Renal cortex interstitium (tissue), 11 donors: Measurements from ENCODE around the gene PTPRJ. TPM values are rescaled to one million over a fixed set of nuclear protein-coding genes. Genes with fewer than 3 reads are reported as not detected.
"Not testable (repeated sequence)": the region's sequence is repeated elsewhere in the genome, so short reads cannot be mapped to it uniquely, and the experiment has no call there.

Experiments
- DNase-seq, 11 donors: peaks; one replicate each; pipeline ENCODE4 v3.0.0-alpha.2; 2013; ENCODE audit warnings: low read depth in 9 of 11, low spot score in 4 of 11; ENCODE audit errors: extremely low read depth in 1 of 11
- polyA plus RNA-seq, 3 donors: library from polyadenylated mRNA; unstranded; fragments of 120-200 nt; gene quantifications; one replicate each; pipeline ENCODE4 v1.2.1, GENCODE V29; 2013; ENCODE audit not compliant: insufficient read length in 3 of 3

The PTPRJ gene
- polyA plus RNA-seq, 3 donors, result 23.3 to 24.5 (median 23.5) TPM

DNA sequence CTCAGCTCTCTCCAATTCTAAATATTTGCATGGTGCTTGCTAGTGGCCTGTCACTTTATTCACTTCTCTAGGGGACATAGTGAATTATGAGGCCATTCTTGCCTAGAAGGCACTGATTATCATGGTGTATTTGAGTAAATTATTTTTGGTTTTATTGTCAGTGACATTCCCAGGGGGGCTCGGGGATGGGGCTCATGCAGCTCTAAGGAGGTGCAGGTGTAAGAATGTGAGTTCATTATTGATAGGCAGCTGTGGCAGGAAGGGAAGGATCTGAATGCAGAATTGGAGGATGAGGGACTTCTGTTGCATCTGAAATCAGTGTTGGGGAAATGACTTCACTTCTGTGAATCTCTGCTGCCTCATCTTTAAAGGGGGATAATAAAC, 182.5 kb downstream of the PTPRJ start:
- DNase-seq, result no peak

DNA sequence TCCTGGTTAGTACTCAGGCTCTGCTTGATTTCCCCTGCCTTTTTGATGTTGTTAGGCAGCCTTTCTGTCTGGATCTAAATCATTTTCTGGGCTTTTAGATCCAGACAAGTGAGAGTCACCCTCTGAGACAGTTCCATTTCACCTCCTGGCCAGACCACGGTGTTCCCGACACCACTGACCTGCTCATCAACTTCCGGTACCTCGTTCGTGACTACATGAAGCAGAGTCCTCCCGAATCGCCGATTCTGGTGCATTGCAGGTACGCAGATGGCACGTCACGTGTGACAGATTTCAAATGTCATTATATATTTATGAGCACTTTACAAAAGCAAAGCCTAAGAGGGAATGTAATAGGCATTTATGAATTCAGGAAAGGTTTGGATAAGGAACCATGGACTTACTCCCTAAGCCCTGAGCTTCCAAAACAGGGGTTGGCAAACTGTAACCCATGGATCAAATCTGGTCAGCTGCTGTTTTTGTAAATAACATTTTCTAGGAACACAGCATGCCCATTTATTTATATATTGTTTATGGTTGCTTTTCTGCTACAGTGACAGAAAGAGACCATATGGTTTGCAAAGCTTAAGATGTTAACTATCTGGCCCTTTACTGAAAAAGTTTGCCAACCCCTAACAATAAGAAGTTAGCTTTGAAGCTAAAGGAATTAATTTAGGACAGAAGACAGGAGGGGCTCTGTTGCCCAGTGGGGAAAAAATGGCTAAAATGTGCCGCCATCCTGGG, 183.2 kb downstream of the PTPRJ start:
- no peak for DNase-seq

DNA sequence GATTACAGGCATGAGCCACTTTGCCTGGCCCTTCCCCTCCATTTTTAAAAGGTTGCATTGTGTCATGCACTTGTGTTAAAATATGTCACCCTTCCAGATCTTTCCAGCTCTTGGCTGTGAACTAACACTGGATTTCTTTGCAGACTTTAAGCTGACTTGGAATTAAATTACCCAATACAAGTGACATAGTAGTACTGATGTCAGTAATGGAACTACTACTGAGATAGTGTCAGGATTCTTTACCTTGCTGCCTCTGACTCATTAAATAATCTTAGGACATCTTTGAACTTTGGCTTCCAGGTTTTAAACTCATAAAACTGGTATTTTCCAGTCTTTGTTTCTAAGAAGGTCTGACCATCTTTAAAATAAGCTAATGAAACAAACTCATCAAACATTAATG, 184.5 kb downstream of the PTPRJ start:
- no peak for DNase-seq

DNA sequence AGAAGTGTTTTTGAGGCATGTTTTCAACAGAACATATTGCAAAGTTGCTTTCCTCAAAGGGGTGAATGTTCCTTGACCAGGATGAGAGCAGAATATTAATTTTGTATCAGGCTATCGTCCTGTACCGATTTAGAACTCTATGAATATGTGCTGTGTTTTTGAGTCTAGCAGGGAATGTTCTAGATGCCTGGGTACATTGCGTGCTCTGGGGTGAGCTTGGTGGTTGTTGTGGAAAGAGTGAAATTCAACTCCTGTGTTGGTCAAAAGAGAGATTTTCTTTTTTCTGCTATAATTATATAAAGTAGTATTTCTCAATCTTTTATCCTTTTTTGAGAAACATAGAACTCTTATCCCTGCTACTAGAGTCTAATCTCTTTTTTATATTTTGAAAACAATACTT, 185.1 kb downstream of the PTPRJ start:
- DNase-seq, result no peak

DNA sequence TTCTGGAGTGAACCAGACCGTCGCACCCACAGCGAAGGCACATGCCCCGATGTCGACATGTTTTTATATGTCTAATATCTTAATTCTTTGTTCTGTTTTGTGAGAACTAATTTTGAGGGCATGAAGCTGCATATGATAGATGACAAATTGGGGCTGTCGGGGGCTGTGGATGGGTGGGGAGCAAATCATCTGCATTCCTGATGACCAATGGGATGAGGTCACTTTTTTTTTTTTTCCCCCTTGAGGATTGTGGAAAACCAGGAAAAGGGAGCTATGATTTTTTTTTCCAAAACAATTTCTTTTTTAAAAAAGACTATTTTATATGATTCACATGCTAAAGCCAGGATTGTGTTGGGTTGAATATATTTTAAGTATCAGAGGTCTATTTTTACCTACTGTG, 187.0 kb downstream of the PTPRJ start:
- no peak for DNase-seq

DNA sequence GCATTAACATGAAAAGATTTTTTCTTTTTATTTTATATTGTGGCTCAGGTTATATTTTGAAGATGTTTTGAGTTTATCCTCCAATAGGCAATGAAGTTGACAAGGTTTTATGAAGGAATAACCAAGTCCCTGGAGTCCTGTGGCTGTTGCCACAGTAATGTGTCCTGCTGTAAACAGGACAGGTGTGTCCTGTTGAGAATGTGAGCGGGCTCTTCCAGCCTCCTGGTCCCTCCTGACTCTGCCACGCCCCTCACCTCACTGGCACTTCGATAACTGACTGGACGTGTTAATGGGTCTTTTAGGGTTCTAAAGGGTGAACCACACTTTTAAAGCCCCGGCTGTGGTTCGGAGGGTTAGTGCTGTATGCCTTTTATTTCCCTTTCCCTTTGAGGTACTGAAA, 188.5 kb downstream of the PTPRJ start:
- no peak for DNase-seq

DNA sequence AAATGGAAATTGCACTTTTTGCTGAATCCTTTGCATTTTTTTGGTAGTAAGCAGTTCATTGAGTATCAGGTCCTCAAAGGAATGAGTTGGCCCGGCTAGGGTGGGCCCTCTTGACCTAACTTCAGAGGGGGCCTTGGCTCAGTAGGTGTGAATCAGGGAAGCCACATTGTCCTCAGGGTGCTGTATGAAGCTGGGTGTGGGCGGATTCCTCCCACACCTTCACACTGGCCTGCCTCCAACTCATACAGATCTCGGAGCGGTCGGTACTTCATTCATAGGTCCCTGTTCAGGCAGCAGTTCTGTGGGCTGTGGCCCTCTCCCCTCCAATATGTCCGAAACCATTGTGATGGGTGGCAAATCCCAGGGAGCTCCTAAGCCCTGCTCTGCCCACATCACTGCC, 188.9 kb downstream of the PTPRJ start:
- DNase-seq, result no peak

DNA sequence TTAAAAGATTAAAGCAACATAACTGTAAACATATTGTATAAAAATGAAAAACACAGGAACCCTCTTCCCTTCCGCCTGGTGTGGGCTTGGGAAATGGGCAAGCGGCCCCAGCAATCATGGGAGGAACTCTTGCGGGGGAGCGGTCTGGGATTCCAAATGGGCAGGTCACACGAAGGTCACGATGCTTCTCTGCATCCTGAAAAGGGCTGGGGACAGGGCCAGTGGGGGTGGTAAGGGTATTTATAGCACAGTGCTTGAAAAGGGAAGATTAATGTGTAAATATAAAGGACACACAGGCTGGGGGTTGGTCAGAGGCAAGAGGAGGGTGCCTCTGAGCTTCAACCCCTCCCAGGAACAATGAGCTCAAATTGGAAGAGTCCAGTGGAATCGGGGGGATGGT, 189.4 kb downstream of the PTPRJ start:
- peak in 1 of 11 donors; percentile 24 for DNase-seq

DNA sequence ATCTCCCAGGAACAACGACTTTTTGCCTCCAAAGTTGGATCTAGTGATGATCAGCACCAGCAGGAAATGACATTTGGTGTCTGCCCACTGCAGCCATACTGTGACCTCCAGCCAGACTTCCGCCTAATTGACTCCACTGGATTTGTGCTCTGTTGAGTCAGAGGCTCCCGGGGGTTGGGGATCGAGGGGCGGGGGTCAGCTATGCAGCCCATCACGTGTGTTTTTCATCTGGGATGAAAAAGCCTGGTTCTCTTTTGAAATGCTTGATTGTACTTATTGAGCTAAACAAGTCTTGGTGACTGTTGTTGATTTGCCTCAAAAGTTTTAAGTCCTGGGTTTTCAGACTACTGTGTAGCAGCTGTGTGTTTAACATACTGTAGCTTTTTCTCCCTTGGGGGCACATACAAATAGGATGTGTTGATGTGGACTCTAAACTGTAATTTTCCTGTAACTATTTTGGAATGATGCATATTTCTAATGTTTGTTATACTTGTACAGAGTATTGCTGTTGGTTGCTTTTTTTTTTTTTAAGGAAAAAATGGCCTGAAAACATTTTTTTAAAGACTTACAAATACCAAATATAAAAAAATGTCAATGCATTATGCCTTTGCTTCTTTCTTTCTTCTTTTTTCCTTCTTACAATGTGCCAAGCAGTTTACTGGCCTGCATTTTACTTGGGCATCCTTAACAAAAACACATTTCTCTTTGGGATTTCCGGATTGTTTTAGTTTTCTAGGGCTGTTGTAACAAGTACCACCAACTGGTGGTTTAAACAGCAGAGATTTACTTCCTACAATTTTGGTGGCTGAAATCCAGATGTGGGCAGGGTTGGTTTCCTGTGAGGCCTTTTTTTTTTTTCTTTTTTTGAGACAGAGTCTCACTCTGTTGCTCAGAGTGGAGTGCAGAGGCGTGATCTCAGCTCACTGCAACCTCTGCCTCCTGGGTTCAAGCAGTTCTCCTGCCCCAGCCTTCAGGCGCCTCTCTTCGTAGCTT, 190.2 kb downstream of the PTPRJ start:
- DNase-seq, result no peak

DNA sequence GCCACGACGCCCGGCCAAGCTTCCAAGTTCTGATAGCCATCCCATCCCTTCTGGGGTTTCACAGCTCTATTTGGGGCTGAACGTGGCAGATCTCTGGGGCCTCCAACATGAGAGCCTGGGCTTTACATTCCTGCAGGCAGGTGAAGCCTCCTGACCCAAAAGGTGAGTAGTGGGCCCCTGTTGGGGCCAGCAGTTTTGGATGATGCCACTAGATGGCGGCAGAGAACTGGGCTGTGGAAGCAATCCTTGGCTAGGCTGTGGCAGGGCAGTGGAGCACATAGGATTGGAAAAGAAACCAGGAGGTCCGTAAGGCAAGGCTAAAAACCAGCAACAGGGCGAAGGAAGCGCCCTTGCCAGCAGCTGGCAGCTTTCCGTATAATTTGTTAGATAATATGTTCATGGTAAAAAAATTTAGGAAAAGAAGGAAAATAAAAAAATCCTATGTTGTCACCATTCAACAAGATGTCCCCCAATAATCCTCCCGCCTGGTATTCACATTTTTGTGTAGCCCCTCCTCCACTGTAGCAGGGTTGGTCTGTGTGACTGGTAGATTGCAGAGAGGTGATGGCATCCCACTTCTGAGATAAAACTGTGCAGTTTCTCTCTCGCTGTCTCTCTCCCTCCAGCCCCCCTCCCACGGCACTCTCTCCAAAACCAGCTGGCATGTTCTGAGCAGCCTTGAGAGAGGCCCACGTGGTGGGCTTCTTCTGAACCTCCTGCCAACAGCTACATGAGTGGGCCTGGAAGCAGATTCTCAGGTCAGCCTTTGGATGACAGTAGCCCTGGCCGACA, 192.7 kb downstream of the PTPRJ start:
- peak in 7 of 11 donors; percentile 32 to 54 (median 48) for DNase-seq

DNA sequence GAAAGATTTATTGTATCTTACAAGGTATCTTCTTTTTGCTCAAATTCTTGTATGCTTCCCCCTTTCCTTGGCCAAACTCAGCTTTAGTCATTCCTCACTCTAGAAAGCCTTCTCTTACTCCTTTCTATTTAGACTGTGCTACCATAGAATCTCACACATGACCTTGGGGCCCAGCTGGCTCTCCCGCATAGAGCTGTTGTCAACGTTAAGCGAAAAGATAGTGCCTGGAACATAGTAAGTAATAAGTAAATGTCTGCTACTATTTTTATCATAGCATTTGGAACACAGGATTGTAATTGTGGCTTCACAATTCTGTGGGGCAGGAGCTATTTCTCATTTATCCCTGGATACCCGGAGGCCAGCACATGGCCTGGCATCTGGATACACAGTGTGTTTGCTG, 197.3 kb downstream of the PTPRJ start:
- no peak for DNase-seq

DNA sequence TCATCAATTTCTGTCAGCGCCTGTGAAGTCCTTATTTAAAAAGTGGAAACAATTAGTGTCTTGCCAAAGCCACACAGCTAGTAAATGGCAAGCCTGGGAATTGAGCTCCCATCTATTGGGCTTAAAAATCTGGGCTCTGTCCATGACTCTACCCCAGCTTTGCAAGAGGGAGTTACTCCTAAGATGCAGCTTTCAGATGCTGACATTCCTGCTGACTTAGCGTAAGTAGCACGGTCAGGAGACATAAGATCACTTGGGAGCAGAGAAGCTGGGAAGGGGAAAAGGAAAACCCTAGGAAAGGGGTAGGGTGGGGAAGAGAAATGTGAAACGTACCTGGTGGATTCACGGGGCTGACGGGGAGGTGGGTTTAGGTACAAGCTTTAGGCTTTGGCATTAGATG, 200.3 kb downstream of the PTPRJ start:
- no peak for DNase-seq

DNA sequence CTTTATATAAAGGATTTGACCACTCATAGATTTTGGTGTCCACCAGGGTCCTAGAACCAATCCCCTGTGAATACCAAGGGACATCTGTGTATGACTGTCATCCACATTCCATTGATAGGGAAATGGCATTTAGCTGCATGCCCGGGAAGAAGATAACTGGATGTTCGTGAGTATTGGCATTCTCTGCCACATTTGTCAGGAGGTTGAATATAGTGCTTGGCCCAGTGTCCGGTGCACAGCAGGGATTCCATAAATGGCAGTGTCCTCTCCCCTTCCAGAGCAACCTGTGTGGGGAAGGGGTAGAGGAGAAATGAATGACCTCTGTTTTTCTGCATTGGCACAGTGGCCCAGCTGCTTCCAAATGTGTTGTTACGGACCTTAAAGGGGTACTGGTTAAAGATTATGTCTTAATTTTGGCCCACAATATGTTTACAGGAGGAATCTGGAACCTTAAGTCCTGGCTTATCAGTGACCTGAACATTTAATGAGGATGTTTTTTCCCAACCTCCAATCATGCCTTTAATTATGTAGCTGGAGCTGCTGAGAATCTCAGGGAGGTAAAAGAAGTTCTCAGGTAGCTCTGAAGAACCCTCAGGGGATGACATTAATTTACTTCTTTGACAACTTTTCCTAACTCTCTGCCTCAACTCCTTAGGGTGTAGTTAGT, 202.6 kb downstream of the PTPRJ start:
- no peak for DNase-seq

DNA sequence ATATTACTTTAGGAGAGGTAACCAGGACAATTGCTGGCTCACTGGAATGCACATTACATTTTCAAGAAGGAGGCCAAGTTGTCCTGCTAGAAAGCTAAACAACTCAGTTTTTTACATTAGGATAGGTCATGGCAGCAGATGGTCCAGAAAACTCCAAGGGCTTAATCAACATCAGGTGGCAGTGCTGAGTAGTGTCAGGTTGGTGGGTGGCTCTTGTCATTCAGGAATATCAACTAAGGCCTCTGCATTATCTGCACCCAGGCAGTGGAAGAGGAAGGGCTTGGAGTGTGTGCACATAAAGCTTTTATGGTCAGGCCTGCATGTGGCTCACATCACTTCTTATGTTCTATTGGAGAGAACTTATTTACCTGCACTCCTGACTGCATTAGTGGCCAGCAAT, 204.1 kb downstream of the PTPRJ start:
- DNase-seq, result no peak

DNA sequence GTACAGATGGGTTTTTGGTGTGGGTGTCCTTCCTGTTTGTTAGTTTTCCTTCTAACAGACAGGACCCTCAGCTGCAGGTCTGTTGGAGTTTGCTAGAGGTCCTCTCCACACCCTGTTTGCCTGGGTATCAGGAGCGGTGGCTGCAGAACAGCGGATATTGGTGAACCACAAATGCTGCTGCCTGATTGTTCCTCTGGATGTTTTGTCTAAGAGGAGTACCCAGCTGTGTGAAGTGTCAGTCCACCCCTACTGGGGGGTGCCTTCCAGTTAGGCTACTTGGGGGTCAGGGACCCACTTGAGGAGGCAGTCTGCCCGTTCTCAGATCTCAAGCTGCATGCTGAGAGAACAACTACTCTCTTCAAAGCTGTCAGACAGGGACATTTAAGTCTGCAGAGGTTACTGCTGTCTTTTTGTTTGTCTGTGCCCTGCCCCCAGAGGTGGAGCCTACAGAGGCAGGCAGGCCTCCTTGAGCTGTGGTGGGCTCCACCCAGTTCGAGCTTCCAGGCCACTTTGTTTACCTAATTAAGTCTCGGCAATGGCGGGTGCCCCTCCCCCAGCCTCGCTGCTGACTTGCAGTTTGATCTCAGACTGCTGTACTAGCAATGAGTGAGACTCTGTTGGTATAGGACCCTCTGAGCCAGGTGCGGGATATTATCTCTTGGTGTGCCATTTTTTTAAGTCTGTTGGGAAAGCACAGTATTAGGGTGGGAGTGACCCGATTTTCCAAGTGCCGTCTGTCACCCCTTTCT, 210.7 kb downstream of the PTPRJ start:
- DNase-seq, result not testable (repeated sequence)

DNA sequence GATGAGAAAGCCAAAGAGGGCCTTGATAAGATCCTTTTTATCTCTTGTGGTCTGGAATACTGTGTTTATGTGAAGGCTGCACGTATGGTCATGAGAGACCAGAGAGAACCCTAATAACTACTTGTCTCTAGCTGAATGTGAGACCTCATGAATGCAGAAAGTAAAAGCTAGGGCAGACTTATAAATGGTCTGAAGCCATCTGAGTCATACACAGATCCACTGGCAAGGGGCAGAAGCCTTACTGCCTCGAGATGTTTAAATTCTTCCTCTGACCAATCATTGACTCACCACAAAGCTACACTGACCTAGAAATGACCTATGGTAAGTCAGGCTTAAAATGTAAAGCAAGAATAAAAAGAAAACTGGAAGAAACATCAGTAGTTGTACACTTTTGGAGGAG, 213.5 kb downstream of the PTPRJ start:
- DNase-seq, result no peak

DNA sequence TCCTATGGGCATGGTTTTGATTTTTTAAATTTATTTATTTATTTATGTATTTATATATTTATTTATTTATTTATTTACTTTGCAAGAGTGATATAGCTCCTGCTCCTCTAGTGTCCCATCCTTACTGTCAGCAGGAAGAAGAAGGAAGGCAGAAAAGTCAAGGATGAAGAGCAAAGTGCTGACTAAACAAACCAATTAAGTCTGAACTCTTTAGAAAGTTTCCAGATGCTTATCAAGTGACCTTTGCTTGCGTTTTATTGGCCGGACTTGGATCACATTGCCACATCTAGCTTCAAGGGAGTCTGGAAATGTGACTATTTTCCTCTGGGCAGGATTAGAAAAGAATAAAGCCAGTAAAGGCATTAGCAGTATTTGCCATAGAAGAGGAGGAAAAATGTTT, 227.5 kb downstream of the PTPRJ start:
- DNase-seq, result no peak

DNA sequence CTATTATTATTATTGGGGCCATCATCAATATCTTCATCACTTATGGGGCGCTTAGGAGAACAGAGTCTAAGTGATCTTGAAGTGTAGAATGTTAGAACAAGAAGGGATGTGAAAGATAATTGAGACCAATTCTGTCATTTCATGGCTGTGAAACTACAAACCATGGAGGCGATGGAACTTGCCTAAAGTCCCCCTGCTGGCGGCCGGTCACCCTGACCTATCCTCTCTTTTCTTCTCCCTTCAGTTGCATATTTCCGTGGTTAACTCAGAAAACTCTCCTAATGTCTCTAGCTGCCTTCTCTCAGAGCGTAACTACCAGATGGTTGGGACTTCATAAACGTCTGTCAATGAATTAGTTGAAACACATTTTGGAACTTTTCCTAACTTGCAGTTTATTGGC, 229.7 kb downstream of the PTPRJ start:
- DNase-seq, result no peak
